Activated T-cell treated with anti-CD3 and anti-CD28 coated beads, Interleukin-2, amount 50 U/mL, for 72 hours (primary cell): ENCODE results near the gene KIAA1191. TPM values are rescaled to one million over a fixed set of nuclear protein-coding genes. Genes with fewer than 3 reads are reported as not detected.

ENCODE experiments used
- total RNA-seq, 2 donors: library from RNA; stranded (reverse); gene quantifications; one replicate each; pipeline ENCODE4 v1.2.3, GENCODE V29; 2022

The KIAA1191 gene
- total RNA-seq, 2 donors from 2014 or later, result 56.7 to 59.0 TPM

Other genes starting within 250 kb of the KIAA1191 start
- 10 to 100 TPM; 23.2 to 25.5 TPM for gene SIMC1, start 123.3 kb downstream of the KIAA1191 start, total RNA-seq
- gene ARL10, start 3.7 kb upstream of the KIAA1191 start, total RNA-seq, result 10 to 100 TPM in 1 of 2 donors, 1 to 10 TPM in 1; 7.5 to 14.0 TPM
- gene NOP16, start 26.8 kb upstream of the KIAA1191 start, total RNA-seq, result 10 to 100 TPM; 41.8 to 42.3 TPM
- 100 to 1,000 TPM; 109 to 135 TPM for gene HIGD2A, start 27.0 kb upstream of the KIAA1191 start, total RNA-seq
- gene CLTB, start 54.8 kb upstream of the KIAA1191 start, total RNA-seq, result 10 to 100 TPM; 38.1 to 41.9 TPM
- 10 to 100 TPM; 44.8 to 45.0 TPM for gene FAF2, start 86.6 kb upstream of the KIAA1191 start, total RNA-seq
- gene RNF44, start 175.6 kb upstream of the KIAA1191 start, total RNA-seq, result 10 to 100 TPM; 93.0 to 93.6 TPM
- under 1 TPM; 0.67 to 0.81 TPM for gene CDHR2, start 187.6 kb upstream of the KIAA1191 start, total RNA-seq
- gene GPRIN1, start 248.4 kb upstream of the KIAA1191 start, total RNA-seq, result 1 to 10 TPM; 1.4 to 2.0 TPM